Brain pericyte (primary cell): ENCODE measurements around the gene LCE1F.

Experiments used
- DNase-seq: peaks from one replicate; pipeline ENCODE4 v3.0.0-alpha.2; 2012; ENCODE audit warnings: low read depth, low spot score

The LCE1F gene

GRCh38 chr1:152774875-152775274 lies at the start of gene LCE1F:
Gene LCE1F (plus strand): TSS chr1:152775140. CDS start chr1:152776372, 1,232 bp downstream.
- DNase-seq: no peak

GRCh38 chr1:152725261-152725660 lies 49.7 kb upstream of the LCE1F start:
- DNase-seq: no peak

- no peak for DNase-seq
Observed at GRCh38 chr1:152728986-152729385, 46.0 kb upstream of the LCE1F start.

- DNase-seq: no peak
Observed at GRCh38 chr1:152735648-152736047, 39.3 kb upstream of the LCE1F start.

- DNase-seq: no peak
Observed at GRCh38 chr1:152737997-152738396, 36.9 kb upstream of the LCE1F start.

GRCh38 chr1:152739841-152740240 lies 35.1 kb upstream of the LCE1F start:
- no peak for DNase-seq

- no peak for DNase-seq
Observed at GRCh38 chr1:152741656-152742055, 33.3 kb upstream of the LCE1F start.

- no peak for DNase-seq
Observed at GRCh38 chr1:152743371-152744145, 31.4 kb upstream of the LCE1F start.

- DNase-seq: no peak
Observed at GRCh38 chr1:152745289-152745704, 29.6 kb upstream of the LCE1F start.

- DNase-seq: no peak
Observed at GRCh38 chr1:152745765-152746444, 29.0 kb upstream of the LCE1F start.

GRCh38 chr1:152747831-152748230 lies 27.1 kb upstream of the LCE1F start:
- no peak for DNase-seq

- no peak for DNase-seq
Observed at GRCh38 chr1:152752225-152752624, 22.7 kb upstream of the LCE1F start.

GRCh38 chr1:152753586-152753985 lies 21.4 kb upstream of the LCE1F start:
- no peak for DNase-seq

GRCh38 chr1:152756872-152757271 lies 18.1 kb upstream of the LCE1F start:
- no peak for DNase-seq

GRCh38 chr1:152757747-152758146 lies 17.2 kb upstream of the LCE1F start, which contains the start of gene KPRP:
Gene KPRP (plus strand): TSS chr1:152758025. CDS start chr1:152759589, 1,564 bp downstream.
- no peak for DNase-seq

GRCh38 chr1:152758636-152759035 lies 16.3 kb upstream of the LCE1F start:
- DNase-seq: no peak

- DNase-seq: no peak
Observed at GRCh38 chr1:152759453-152760173, 15.3 kb upstream of the LCE1F start.

GRCh38 chr1:152760551-152761190 lies 14.3 kb upstream of the LCE1F start:
- no peak for DNase-seq

- DNase-seq: no peak
Observed at GRCh38 chr1:152761609-152762213, 13.2 kb upstream of the LCE1F start.

- no peak for DNase-seq
Observed at GRCh38 chr1:152768847-152769533, 6.0 kb upstream of the LCE1F start.

- DNase-seq: no peak
Observed at GRCh38 chr1:152770411-152770810, 4.5 kb upstream of the LCE1F start.
